Activated CD4-positive, alpha-beta memory T cell treated with anti-CD3 and anti-CD28 coated beads, Interleukin-2, amount 10 ng/mL, durations not matched to agents 7 days and 5 days (primary cell): Measurements from ENCODE around the gene ADAM17. TPM values are rescaled to one million over a fixed set of nuclear protein-coding genes. Genes with fewer than 3 reads are reported as not detected.
"Not testable (repeated sequence)": the region's sequence is repeated elsewhere in the genome, so short reads cannot be mapped to it uniquely, and the experiment has no call there.

Source experiments
- CTCF ChIA-PET: fragments of 350-600 bp; sonication (Branson Sonifier 250); formaldehyde crosslinking; loops from one replicate; lab custom pipeline; 2021; ENCODE audit warnings: antibody characterized with exemption, inconsistent platforms; lab: Charles Lee
- POLR2A ChIA-PET: fragments of 350-600 bp; sonication (Branson Sonifier 250); formaldehyde crosslinking; loops from one replicate; lab custom pipeline; 2021; ENCODE audit warnings: antibody characterized with exemption; lab: Charles Lee
- DNase-seq: peaks from one replicate; pipeline ENCODE4 v3.0.0-alpha.2; 2020
- H3K27ac Mint-ChIP-seq: one replicate; pipeline ENCODE4 v1.8.0; 2021; ENCODE audit warnings: mild to moderate bottlenecking, mixed read lengths
- H3K27me3 Mint-ChIP-seq: one replicate; pipeline ENCODE4 v1.8.0; 2021; ENCODE audit warnings: mixed read lengths
- H3K36me3 Mint-ChIP-seq: one replicate; pipeline ENCODE4 v1.8.0; 2021; ENCODE audit warnings: low read depth, mixed read lengths
- H3K4me1 Mint-ChIP-seq: one replicate; pipeline ENCODE4 v1.8.0; 2021; ENCODE audit warnings: mixed read lengths
- H3K4me3 Mint-ChIP-seq: one replicate; pipeline ENCODE4 v1.8.0; 2021; ENCODE audit warnings: mild to moderate bottlenecking, mixed read lengths
- H3K9me3 Mint-ChIP-seq: one replicate; pipeline ENCODE4 v1.8.0; 2021; ENCODE audit warnings: mixed read lengths
- total RNA-seq, 2 experiments: library from RNA; stranded (reverse); gene quantifications; one replicate each; pipeline ENCODE4 v1.2.3, GENCODE V29; 2021

Gene ADAM17
- total RNA-seq, 2 experiments from 2014 or later: 28.9 to 31.0 TPM

DNA sequence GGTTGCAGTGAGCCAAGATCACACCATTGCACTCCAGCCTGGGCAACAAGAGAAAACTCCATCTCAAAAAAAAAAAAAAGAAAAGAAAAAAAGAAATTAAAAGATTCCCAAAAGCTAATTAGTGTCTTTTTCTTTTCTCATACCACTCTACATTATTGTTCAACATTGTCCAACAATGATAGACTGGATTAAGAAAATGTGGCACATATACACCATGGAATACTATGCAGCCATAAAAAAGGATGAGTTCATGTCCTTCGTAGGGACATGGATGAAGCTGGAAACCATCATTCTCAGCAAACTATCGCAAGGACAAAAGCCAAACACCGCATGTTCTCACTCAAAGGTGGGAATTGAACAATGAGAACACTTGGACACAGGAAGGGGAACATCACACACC is 41.7 kb downstream of the ADAM17 start:
- CTCF ChIA-PET, H3K9me3 Mint-ChIP-seq, H3K4me3 Mint-ChIP-seq, H3K27me3 Mint-ChIP-seq, POLR2A ChIA-PET, H3K4me1 Mint-ChIP-seq, DNase-seq, H3K27ac Mint-ChIP-seq: not testable (repeated sequence)
- H3K36me3 Mint-ChIP-seq: peaks cover 44% of the 10 kb centered on the region

DNA sequence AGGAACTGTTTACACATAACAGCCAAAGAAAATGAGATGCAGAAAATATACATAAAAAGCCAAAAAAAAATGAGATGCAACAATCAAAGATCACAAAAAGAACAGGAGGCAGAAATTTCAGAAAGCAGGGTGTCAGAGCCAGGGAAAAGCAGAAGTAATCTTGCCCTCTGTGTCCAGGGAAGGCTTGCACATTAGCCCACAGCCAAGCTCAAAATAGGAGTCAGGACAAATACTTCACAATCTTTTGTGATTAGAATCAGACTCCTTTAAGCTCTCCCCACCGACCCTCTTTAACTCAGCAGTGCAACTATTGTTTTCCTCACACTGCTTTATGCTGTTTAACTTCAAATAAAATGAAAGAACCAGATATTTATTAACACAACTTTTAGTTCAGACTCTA is 46.7 kb downstream of the ADAM17 start:
- no peak overlapping the region for H3K4me3 Mint-ChIP-seq
- ChIA-PET CTCF (no interaction called here), POLR2A (interaction anchor here (1.2 kb wide), 2 partner anchors 32 to 47 kb away, joined by 3 to 4 read pairs; partner anchors contain the start of gene ADAM17)
- no peaks in the 10 kb centered on the region for H3K27me3 Mint-ChIP-seq
- H3K9me3 Mint-ChIP-seq: no peaks in the 10 kb centered on the region
- H3K4me1 Mint-ChIP-seq: no peaks in the 10 kb centered on the region
- H3K27ac Mint-ChIP-seq: no peak overlapping the region
- no peak for DNase-seq
- peaks cover 61% of the 10 kb centered on the region for H3K36me3 Mint-ChIP-seq

DNA sequence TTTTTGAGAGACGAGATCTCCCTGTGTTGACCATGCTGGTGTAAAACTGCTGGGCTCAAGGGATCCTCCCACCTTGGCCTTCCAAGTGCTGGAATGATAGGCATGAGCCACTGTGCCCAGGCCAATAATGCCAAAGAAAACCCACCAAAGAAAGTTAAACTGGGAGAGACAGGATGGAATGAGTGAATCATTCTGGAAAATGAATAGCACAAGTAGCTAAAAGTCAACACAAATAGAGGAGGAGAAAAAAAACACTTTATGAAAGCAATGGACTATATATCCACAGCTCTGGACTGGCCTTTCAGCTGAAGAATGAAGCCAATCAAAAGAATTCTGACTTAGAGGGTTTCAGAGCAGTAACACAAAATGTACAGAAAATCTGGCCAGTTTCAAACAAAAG is 57.4 kb downstream of the ADAM17 start:
- Mint-ChIP-seq H3K4me1 (peaks cover 24% of the 10 kb centered on the region), H3K27me3 (no peaks in the 10 kb centered on the region), H3K9me3 (no peaks in the 10 kb centered on the region), H3K36me3 (peaks cover 64% of the 10 kb centered on the region), H3K4me3 (no peak overlapping the region), H3K27ac (no peak overlapping the region)
- ChIA-PET CTCF (no interaction called here), POLR2A (interaction anchor here (1.3 kb wide), 1 partner anchor 8 kb away, joined by 7 read pairs; no protein-coding TSS in a partner anchor)
- no peak for DNase-seq

DNA sequence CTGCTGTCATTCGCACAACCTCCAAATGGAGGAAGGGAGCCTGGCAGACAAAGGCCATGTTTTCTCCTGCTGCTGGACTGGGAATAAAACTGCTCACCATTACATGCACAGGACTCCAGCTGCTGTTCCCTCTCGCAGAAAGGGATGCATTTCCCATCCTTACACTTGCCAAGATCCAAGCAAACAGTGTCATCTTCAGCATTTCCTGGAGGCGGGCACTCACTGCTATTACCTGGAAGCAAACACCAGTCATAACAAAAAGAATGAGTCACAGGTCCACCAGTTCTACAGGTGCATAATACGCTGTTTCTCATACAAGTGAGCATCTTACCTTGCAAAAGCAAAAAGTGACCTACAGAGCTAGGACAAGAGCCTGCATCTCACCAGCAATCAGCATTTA is 58.6 kb downstream of the ADAM17 start:
- no peak overlapping the region for H3K4me3 Mint-ChIP-seq
- H3K36me3 Mint-ChIP-seq: peaks cover 64% of the 10 kb centered on the region
- H3K27ac Mint-ChIP-seq: no peak overlapping the region
- ChIA-PET CTCF (no interaction called here), POLR2A (no interaction called here)
- no peak for DNase-seq
- H3K27me3 Mint-ChIP-seq: no peaks in the 10 kb centered on the region
- no peaks in the 10 kb centered on the region for H3K9me3 Mint-ChIP-seq
- H3K4me1 Mint-ChIP-seq: peaks cover 28% of the 10 kb centered on the region

DNA sequence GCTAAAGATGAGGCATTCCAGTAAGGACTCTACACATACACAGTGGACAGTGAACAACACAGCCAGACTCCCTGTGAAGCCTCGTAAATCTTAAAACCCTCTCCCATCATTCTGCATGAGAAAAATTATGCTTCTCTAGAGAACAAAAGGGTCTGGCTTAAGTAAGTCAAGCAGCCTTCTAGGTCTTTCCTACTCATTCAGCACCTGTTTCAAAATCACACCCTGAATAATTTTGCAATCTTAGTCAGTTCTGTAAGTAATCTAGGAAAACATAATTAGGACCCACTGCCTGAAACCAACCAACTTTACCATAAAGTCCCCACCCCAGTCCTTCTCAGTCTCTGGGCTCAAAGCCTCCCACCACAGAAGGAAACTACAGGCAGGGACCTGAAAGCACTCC is 61.5 kb downstream of the ADAM17 start:
- no peak overlapping the region for H3K27ac Mint-ChIP-seq
- peaks cover 28% of the 10 kb centered on the region for H3K4me1 Mint-ChIP-seq
- no peak for DNase-seq
- no peak overlapping the region for H3K4me3 Mint-ChIP-seq
- POLR2A ChIA-PET: no interaction called here
- CTCF ChIA-PET: no interaction called here
- H3K36me3 Mint-ChIP-seq: peaks cover 77% of the 10 kb centered on the region
- H3K9me3 Mint-ChIP-seq: no peaks in the 10 kb centered on the region
- H3K27me3 Mint-ChIP-seq: no peaks in the 10 kb centered on the region

DNA sequence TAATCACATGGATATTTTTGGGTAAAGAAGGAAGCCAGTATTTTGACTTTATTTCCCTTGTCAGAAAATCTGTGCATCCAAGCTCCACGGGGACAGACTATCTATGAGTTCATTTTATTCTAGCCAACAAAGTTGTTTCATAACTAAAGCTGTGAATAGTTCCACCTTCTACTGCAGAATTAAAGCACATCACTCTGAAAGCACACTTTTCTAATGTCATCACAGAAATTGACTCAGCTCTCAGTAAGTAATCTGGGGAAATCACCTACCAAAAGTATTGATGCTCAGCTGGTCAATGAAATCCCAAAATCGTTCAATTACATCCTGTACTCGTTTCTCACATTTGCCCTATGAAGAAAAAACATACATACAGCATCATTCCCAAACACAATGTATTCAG is 62.2 kb downstream of the ADAM17 start:
- H3K4me3 Mint-ChIP-seq: no peak overlapping the region
- H3K36me3 Mint-ChIP-seq: peaks cover 78% of the 10 kb centered on the region
- ChIA-PET POLR2A (no interaction called here), CTCF (no interaction called here)
- no peak overlapping the region for H3K27ac Mint-ChIP-seq
- DNase-seq: no peak
- H3K27me3 Mint-ChIP-seq: no peaks in the 10 kb centered on the region
- H3K9me3 Mint-ChIP-seq: no peaks in the 10 kb centered on the region
- peaks cover 31% of the 10 kb centered on the region for H3K4me1 Mint-ChIP-seq

DNA sequence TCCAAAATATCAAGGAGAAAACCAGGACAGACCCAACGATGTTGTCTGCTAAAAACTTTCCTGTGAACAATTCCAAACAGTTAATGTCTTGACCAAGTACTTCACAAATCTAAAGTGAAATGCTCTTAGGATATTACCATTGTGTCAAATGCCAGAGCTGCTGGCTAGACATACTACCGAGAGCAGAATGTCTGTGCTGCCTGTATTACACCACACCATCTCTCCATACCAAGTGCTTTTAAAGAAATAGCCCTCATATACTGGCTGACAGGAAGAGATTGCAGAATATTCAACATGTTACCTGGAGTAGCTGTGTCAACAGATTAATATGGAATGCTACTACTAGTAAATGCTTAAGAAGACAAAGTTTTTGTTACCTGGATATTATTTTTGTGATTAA is 62.7 kb downstream of the ADAM17 start:
- Mint-ChIP-seq H3K36me3 (peaks cover 80% of the 10 kb centered on the region), H3K9me3 (no peaks in the 10 kb centered on the region), H3K27ac (no peak overlapping the region), H3K4me1 (peaks cover 29% of the 10 kb centered on the region), H3K27me3 (no peaks in the 10 kb centered on the region), H3K4me3 (no peak overlapping the region)
- DNase-seq: no peak
- ChIA-PET CTCF (no interaction called here), POLR2A (no interaction called here)

DNA sequence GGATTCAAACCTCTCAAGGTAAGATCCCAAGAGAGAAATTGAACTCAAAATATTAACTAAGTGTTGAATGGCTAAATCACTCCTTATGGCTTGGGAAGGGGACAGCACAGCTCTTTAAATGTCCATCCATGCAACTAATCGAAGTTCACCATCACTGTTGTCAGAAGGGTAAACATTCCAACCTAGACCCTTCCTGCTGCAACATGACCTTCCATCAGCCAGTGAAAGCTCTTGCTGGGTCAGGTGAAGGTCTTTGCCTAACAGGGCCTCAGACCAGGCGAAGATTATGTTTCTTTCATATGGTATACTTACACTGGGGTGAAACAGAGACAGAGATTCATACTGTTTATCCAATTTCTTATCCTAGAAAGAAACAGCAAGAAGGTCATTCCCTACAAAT is 64.8 kb downstream of the ADAM17 start:
- Mint-ChIP-seq H3K9me3 (no peaks in the 10 kb centered on the region), H3K36me3 (peaks cover 84% of the 10 kb centered on the region), H3K27ac (no peak overlapping the region), H3K4me3 (no peak overlapping the region), H3K27me3 (no peaks in the 10 kb centered on the region), H3K4me1 (peaks cover 17% of the 10 kb centered on the region)
- no peak for DNase-seq
- ChIA-PET POLR2A (interaction anchor here (1.2 kb wide), 3 partner anchors 8 to 65 kb away, joined by 3 to 7 read pairs (median 3); partner anchors contain the start of gene ADAM17), CTCF (interaction anchor here (0.6 kb wide), 1 partner anchor 16 kb away, joined by 3 read pairs; no protein-coding TSS in a partner anchor)

DNA sequence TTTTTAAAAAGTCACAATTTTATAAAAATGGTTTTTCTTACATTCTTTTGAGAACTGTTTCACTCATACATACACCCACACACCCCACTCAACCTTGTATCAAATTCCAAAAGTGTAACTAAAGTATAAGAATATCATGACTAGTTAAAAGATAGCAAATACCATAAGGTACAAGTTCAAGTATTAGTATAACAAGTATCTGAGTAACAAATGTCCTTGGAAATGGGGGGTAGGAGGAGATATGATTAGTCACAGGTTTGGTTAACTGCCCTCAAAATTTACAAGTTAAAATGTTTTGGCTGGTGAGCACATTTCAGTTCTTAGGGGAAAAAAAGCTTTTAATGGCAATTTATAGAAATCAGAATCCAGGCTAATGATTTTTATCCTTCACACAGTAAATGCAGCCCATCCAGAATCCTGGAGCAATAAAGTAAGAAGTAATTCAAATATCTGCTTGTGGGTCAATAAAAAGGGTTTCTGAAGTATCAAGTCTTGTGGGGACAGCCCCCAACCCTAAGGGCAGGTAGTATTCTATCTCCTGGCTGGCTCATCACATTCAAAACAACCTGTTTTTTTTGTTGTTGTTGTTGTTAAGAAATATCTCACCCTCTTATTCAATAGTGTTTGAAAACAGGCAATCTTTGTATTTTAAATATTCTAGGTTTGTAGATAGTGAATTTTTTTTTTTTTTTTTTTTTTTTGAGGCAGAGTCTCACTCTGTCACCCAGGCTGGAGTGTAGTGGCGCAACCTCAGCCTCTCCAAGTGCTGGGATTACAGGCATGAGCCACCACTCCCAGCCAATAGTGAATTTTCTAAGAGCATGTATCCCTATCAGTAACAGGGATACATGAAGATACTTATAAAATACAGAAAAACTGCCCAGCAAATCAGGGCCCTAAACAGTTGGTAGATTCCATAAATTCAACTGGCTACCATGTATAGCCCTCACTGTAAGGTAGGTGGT is 66.8 kb downstream of the ADAM17 start:
- no peak for DNase-seq
- Mint-ChIP-seq H3K36me3 (peaks cover 92% of the 10 kb centered on the region), H3K9me3 (no peaks in the 10 kb centered on the region), H3K4me3 (no peak overlapping the region), H3K27ac (no peak overlapping the region), H3K27me3 (no peaks in the 10 kb centered on the region), H3K4me1 (peaks cover 14% of the 10 kb centered on the region)
- CTCF ChIA-PET: interaction anchor here (0.9 kb wide), 1 partner anchor 310 kb away, joined by 4 read pairs; no protein-coding TSS in a partner anchor
- POLR2A ChIA-PET: no interaction called here

DNA sequence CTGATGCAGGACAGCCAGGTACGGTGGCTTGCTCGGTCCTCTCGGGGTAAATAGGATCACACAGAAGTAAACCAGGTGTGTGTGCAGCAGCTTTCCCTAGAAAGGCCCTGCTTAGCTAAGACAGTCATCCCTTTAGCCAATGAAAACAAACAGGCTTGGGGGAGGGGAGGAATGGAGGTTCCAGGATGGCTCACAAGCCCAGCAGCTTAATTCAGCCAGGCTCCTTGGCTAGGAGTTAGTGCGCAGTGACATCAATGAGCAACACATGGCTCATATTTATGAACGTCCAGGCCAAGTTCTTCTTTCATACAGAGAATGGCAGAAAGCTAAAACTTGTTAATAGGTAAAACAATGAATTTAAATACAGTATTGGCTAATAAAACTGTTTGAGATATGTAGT is 71.1 kb downstream of the ADAM17 start:
- CTCF ChIA-PET: no interaction called here
- H3K4me3 Mint-ChIP-seq: no peak overlapping the region
- H3K4me1 Mint-ChIP-seq: peaks cover 8% of the 10 kb centered on the region
- no peak for DNase-seq
- no peak overlapping the region for H3K27ac Mint-ChIP-seq
- no peaks in the 10 kb centered on the region for H3K9me3 Mint-ChIP-seq
- no peaks in the 10 kb centered on the region for H3K27me3 Mint-ChIP-seq
- POLR2A ChIA-PET: interaction anchor here (0.6 to 4.4 kb wide), 2 partner anchors 9 to 67 kb away, joined by 3 to 19 read pairs; partner anchors contain the start of gene IAH1
- H3K36me3 Mint-ChIP-seq: peaks cover 85% of the 10 kb centered on the region

DNA sequence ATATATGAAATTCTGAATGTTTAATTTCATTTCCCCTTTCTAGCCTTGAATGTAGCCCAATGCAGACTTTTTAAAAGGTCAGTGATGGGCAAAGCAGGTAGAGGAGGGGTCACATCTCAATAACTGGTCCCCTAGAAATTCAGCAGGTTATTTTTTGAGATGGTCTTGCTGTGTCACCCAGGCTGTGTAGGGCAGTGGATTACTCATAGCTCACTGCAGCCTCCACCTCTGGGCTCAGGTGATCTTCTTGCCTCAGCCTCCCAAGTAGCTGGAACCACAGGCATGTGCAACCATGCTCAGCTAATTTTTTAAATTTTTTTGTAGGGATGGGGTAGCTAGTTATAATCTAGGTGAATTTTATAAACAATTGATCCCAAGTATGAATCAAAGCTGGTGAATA is 72.5 kb downstream of the ADAM17 start:
- no peak overlapping the region for H3K4me3 Mint-ChIP-seq
- H3K27ac Mint-ChIP-seq: no peak overlapping the region
- peaks cover 85% of the 10 kb centered on the region for H3K36me3 Mint-ChIP-seq
- CTCF ChIA-PET: no interaction called here
- no peaks in the 10 kb centered on the region for H3K27me3 Mint-ChIP-seq
- POLR2A ChIA-PET: interaction anchor here (1.1 to 4.4 kb wide), 3 partner anchors 8 to 72 kb away, joined by 3 to 19 read pairs (median 4); partner anchors contain the start of genes ADAM17 and IAH1
- no peak for DNase-seq
- no peaks in the 10 kb centered on the region for H3K9me3 Mint-ChIP-seq
- peaks cover 17% of the 10 kb centered on the region for H3K4me1 Mint-ChIP-seq

DNA sequence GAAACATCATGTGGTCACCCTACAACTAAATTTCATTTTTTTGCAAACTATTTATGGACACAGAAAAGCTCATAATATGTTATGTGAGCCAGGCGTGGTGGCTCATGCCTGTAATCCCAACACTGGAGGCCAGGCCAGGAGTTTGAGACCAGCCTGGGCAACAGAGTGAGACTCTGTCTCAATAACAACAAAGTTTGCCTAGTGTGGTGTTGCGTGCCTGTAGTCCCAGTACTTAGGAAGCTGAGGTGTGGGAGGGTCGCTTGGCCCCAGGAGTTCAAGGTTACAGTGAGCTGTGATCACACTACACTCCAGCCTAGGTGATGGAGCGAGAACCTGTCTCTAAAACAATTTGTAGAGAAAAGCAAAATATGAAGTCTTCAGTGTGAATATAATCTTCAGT is 75.5 kb downstream of the ADAM17 start:
- POLR2A ChIA-PET: no interaction called here
- Mint-ChIP-seq H3K9me3 (no peaks in the 10 kb centered on the region), H3K4me1 (peaks cover 44% of the 10 kb centered on the region), H3K27ac (no peak overlapping the region), H3K36me3 (peaks cover 73% of the 10 kb centered on the region), H3K4me3 (no peak overlapping the region), H3K27me3 (no peaks in the 10 kb centered on the region)
- CTCF ChIA-PET: no interaction called here
- DNase-seq: no peak

DNA sequence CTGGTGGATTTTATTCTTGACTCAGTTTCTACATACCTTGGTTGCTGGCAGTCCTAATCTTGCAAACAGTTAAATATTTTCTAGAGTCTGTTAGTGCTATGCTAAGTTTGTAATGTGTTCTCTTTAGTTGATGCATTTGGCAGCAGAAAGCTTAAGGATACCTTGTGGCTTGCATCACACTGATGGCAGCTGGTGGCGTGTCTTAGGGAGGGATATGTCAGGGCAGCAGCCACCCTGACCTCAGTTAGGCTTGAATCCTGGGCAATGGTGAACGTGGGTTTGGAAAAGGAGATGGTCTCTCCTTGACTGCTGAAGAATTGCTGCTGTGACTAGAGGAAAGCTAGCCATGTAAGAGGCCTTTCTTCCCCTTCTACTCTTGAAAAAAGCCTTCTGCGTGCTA is 77.1 kb downstream of the ADAM17 start:
- Mint-ChIP-seq H3K9me3 (no peaks in the 10 kb centered on the region), H3K4me3 (no peak overlapping the region), H3K36me3 (peaks cover 59% of the 10 kb centered on the region), H3K27ac (no peak overlapping the region), H3K27me3 (no peaks in the 10 kb centered on the region), H3K4me1 (peaks cover 49% of the 10 kb centered on the region)
- DNase-seq: no peak
- ChIA-PET POLR2A (interaction anchor here (0.7 kb wide), 1 partner anchor 22 kb away, joined by 3 read pairs; no protein-coding TSS in a partner anchor), CTCF (no interaction called here)
